GM13976 (cell line): ENCODE data around the gene KIF19.
"Not testable (repeated sequence)": the region's sequence is repeated elsewhere in the genome, so short reads cannot be mapped to it uniquely, and the experiment has no call there.

ENCODE experiments used
- DNase-seq: peaks from one replicate; pipeline ENCODE4 v3.0.0; 2012; ENCODE audit warnings: low spot score
- in situ Hi-C: fragments of 300-500 bp; cut with MboI; formaldehyde crosslinking; loops from one replicate; pipeline ENCODE4 v1.12.0; 2022; ENCODE audit warnings: low sequenced_read_pairs, mixed read lengths, inconsistent platforms; ENCODE audit not compliant: unreplicated experiment
- TF ChIP-seq, protein P1 (sequence below): IDR thresholded peaks from 2 replicates; pipeline ENCODE4 v1.5.1; 2012; ENCODE audit warnings: borderline replicate concordance, mild to moderate bottlenecking; ENCODE audit not compliant: insufficient read depth; ENCODE audit errors: extremely low read depth, missing control alignments, control extremely low read depth

Gene KIF19, protein sequence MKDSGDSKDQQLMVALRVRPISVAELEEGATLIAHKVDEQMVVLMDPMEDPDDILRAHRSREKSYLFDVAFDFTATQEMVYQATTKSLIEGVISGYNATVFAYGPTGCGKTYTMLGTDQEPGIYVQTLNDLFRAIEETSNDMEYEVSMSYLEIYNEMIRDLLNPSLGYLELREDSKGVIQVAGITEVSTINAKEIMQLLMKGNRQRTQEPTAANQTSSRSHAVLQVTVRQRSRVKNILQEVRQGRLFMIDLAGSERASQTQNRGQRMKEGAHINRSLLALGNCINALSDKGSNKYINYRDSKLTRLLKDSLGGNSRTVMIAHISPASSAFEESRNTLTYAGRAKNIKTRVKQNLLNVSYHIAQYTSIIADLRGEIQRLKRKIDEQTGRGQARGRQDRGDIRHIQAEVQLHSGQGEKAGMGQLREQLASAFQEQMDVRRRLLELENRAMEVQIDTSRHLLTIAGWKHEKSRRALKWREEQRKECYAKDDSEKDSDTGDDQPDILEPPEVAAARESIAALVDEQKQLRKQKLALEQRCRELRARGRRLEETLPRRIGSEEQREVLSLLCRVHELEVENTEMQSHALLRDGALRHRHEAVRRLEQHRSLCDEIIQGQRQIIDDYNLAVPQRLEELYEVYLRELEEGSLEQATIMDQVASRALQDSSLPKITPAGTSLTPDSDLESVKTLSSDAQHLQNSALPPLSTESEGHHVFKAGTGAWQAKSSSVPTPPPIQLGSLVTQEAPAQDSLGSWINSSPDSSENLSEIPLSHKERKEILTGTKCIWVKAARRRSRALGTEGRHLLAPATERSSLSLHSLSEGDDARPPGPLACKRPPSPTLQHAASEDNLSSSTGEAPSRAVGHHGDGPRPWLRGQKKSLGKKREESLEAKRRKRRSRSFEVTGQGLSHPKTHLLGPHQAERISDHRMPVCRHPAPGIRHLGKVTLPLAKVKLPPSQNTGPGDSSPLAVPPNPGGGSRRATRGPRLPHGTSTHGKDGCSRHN

DNA sequence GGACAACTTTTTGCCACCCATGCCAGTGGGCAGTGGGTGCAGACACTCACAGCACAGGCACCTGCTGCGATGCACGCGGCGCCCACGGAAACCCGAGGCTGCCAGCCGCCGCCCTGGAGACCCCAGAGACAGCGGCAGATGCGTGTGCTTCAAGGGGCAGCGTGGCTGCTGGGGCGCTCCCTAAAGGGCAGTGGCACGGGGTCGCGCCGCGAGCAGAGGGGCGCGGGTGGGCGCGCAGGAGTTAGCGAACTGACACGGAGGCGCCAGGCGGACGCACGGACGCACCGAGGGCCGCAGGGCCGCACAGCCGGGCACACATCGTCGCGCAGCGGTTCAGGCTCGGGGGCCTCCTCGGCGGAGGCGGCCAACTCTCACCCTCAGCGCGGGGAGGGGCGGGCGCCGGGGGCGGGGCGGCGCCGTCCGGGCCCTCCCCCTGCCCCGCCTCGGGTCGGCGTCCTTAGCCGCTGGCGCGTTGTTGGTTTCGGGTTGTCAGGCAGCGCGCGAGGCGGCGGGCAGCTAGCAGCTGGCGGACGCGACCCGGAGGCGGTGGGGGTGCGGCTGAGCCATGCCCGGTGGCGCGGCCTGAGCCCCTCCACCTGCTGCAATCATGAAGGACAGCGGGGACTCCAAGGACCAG, at the start of gene KIF19:
Gene KIF19 (plus strand): TSS at position 484 of the 637 bp plus-strand sequence. CDS start 124 bp downstream, at position 608.
- in situ Hi-C loops = no loop called here
- peak; percentile 91 for DNase-seq
- TF ChIP-seq, protein P1, sequence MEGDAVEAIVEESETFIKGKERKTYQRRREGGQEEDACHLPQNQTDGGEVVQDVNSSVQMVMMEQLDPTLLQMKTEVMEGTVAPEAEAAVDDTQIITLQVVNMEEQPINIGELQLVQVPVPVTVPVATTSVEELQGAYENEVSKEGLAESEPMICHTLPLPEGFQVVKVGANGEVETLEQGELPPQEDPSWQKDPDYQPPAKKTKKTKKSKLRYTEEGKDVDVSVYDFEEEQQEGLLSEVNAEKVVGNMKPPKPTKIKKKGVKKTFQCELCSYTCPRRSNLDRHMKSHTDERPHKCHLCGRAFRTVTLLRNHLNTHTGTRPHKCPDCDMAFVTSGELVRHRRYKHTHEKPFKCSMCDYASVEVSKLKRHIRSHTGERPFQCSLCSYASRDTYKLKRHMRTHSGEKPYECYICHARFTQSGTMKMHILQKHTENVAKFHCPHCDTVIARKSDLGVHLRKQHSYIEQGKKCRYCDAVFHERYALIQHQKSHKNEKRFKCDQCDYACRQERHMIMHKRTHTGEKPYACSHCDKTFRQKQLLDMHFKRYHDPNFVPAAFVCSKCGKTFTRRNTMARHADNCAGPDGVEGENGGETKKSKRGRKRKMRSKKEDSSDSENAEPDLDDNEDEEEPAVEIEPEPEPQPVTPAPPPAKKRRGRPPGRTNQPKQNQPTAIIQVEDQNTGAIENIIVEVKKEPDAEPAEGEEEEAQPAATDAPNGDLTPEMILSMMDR = no peak

DNA sequence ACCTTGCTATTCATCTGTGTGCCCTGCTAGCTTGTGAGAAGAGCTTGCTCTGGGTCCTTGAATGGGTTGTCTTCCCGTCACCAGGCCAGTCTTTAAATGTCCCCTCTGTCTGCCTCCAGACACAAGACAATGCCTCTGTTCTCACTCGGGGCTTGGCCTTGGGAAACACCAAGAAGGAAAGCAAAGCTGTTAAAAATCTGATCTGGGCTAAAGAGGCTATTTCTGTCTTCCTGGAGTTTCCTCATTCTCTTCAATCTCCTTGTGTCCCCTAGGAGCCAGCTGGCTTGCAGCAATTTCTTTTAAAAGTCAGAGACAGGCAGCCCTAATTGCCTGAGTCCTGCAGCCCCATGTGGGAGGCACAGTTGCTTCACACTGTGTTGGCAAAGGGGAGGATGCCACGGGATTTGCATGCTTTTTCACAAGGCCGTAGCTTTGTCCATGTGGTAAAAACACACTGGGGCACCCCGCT, 49.5 kb upstream of the KIF19 start:
- in situ Hi-C loops = no loop called here
- no peak for DNase-seq
- TF ChIP-seq, protein P1 = no peak

DNA sequence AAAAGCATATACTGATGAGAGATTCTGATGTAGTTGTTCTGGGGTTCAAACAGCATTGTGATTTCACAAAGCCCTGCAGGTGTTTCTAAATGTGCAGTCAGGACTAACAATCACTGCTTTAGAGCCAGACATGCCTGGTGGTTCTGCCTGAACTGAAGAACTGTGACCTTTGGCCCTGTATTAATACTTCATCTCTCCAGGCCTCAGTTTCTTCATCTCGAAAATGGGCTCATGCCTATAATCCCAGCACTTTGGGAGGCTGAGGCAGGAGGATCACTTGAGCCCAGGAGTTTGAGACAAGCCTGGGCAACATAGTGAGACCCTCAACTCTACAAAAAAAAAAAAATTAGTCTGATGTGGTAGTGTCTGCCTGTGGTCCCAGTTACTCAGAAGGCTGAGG, 48.1 kb upstream of the KIF19 start:
- TF ChIP-seq, protein P1 = no peak
- in situ Hi-C loops = no loop called here
- DNase-seq = no peak

DNA sequence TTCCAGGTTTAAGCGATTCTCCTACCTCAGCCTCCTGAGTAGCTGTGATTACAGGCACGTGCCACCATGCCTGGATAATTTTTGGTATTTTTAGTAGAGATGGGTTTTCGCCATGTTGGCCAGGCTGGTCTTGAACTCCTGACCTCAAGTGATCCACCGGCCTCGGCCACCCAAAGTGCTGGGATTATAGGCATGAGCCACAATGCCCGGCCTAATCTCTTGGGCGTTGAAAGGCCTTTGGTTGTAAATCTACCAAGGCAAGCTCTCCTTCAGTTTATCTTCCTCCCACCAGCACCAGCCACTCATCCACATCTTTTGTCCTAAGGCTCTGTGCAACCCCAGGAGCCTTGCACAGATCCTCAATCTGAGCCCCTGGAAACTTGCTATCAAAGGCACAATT, 46.4 kb upstream of the KIF19 start:
- DNase-seq, in situ Hi-C loops: not testable (repeated sequence)

DNA sequence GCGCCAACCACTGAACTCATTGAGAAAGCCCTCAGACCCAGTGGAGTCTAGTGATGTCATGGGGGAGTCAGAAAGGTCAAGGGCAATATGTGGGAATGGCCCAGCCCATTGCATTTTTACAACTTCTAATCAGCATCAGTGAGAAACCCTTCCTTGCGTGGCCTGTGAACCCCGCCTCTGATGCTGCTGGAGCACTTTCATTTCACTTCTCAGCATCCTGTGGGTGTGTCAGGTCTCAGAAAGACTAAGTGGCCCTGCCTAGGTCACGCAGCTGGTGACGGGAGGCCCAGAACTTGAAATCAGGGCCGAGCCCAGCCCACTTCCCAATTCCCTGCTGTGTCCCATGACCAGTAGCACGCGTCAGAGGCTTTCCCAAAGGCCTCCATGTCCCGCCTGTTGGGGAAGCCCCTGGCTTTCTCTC, 45.9 kb upstream of the KIF19 start:
- TF ChIP-seq, protein P1 = no peak
- in situ Hi-C loops = no loop called here
- DNase-seq = peak; percentile 81

DNA sequence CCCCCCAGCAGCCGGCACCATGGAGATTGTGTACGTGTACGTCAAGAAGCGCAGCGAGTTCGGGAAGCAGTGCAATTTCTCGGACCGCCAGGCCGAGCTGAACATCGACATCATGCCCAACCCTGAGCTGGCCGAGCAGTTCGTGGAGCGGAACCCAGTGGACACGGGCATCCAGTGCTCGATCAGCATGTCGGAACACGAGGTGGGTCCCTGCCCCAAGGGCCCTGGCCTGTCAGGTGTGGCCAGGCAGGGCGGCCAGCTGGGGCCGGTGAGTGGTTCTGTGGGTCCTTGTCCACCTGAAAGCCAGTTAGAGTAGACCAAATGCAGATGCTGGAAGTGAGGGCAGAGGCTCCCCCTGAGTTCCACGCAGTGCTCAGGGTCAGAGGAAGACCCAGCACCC, 44.2 kb upstream of the KIF19 start:
- no peak for DNase-seq
- TF ChIP-seq, protein P1 = no peak
- in situ Hi-C loops = no loop called here

DNA sequence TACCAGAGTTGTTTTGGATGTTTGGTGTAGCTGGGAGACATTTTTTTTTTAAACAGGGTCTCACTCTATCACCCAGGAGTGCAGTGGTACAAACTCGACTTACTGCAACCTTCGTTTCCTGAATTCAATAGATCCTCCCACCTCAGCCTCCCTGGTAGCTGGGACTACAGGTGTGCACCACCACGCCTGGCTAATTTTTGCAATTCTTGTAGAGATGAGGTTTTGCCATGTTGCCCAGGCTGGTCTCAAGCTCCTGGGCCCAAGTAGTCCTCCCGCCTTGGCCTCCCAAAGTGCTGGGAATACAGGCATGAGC, 43.8 kb upstream of the KIF19 start:
- in situ Hi-C loops, DNase-seq: not testable (repeated sequence)
